ENCODE data around the gene DOCK2.

Gene DOCK2

GRCh38 chr5:170012622-170013021 is 375.5 kb downstream of the DOCK2 start:
- no CpG with 5 or more reads among the region's 11 CpGs for WGBS, 2 donors (ENCODE audit: extremely low coverage in 2 of 2, insufficient read length in 2 of 2, insufficient replicate concordance in 1 of 2)
- H3K27me3 ChIP-seq (ENCODE audit: control insufficient read depth in 3 of 3, insufficient read depth in 3 of 3, low read depth in 1 of 3, low read length in 3 of 3): peaks cover 0 to 6% (median 0%) of the 10 kb centered on the region in 3 experiments

GRCh38 chr5:170020423-170020822 is 383.3 kb downstream of the DOCK2 start:
- H2BK120ac ChIP-seq (ENCODE audit: low read depth, low read length): no peak overlapping the region
- H3K4me1 ChIP-seq (ENCODE audit: control insufficient read depth in 2 of 2, insufficient read depth in 1 of 2, low read depth in 1 of 2, low read length in 2 of 2): no peaks in the 10 kb centered on the region
- no peaks in the 10 kb centered on the region for H3K36me3 ChIP-seq (replicated peaks in 1 of 2; ENCODE audit: control insufficient read depth in 2 of 2, insufficient read depth in 2 of 2, low read length in 2 of 2)
- no peak overlapping the region for H2AFZ ChIP-seq (ENCODE audit: low read length)
- H3K14ac ChIP-seq (ENCODE audit: low read length): no peak overlapping the region
- no peak overlapping the region for H2BK15ac ChIP-seq (ENCODE audit: low read length)
- no peaks in the 10 kb centered on the region for H3K79me1 ChIP-seq (ENCODE audit: low read depth, low read length)
- H3K9me3 ChIP-seq (replicated peaks in 1 of 2; ENCODE audit: control insufficient read depth in 2 of 2, insufficient read depth in 1 of 2, low read depth in 1 of 2, low read length in 2 of 2): no peaks in the 10 kb centered on the region
- H3K27ac ChIP-seq (replicated peaks; ENCODE audit: low read length): no peak overlapping the region
- H4K91ac ChIP-seq (ENCODE audit: low read depth, low read length, poor library complexity): no peak overlapping the region
- no peak overlapping the region for H3K9ac ChIP-seq (ENCODE audit: low read depth, low read length, poor library complexity)
- H3K4ac ChIP-seq (ENCODE audit: low read length): no peak overlapping the region
- no peak overlapping the region for H3K23ac ChIP-seq (ENCODE audit: low read depth, low read length, poor library complexity)
- no peak overlapping the region for H3K4me2 ChIP-seq (ENCODE audit: insufficient read depth, low read length, poor library complexity, severe bottlenecking)
- whole genome bisulfite sequencing, 2 donors (ENCODE audit: extremely low coverage in 2 of 2, insufficient read length in 2 of 2, insufficient replicate concordance in 1 of 2): no CpG with 5 or more reads among the region's 3 CpGs
- H4K8ac ChIP-seq (ENCODE audit: low read depth, low read length): no peak overlapping the region
- no peak overlapping the region for H2AK5ac ChIP-seq (ENCODE audit: low read depth, low read length)
- DNase-seq (ENCODE audit: low spot score): no peak
- no peak overlapping the region for H2BK5ac ChIP-seq (ENCODE audit: low read length)
- no peak overlapping the region for H3K18ac ChIP-seq (ENCODE audit: low read length)
- no peak overlapping the region for H3K4me3 ChIP-seq (ENCODE audit: low read length in 2 of 2)
- peaks cover 0 to 14% (median 0%) of the 10 kb centered on the region in 3 experiments for H3K27me3 ChIP-seq (ENCODE audit: control insufficient read depth in 3 of 3, insufficient read depth in 3 of 3, low read depth in 1 of 3, low read length in 3 of 3)
- no peak overlapping the region for H2BK12ac ChIP-seq (ENCODE audit: low read length)

More at GRCh38 chr5:170012622-170013021, 375.5 kb downstream of the DOCK2 start:
- no peak for DNase-seq (ENCODE audit: low spot score)
- Histone ChIP-seq H2AK5ac (ENCODE audit: low read depth, low read length) (no peak overlapping the region), H3K36me3 (replicated peaks in 1 of 2; ENCODE audit: control insufficient read depth in 2 of 2, insufficient read depth in 2 of 2, low read length in 2 of 2) (no peaks in the 10 kb centered on the region), H2BK120ac (ENCODE audit: low read depth, low read length) (no peak overlapping the region), H3K4me2 (ENCODE audit: insufficient read depth, low read length, poor library complexity, severe bottlenecking) (no peak overlapping the region), H2BK12ac (ENCODE audit: low read length) (no peak overlapping the region), H3K79me1 (ENCODE audit: low read depth, low read length) (no peaks in the 10 kb centered on the region), H3K14ac (ENCODE audit: low read length) (no peak overlapping the region), H3K9ac (ENCODE audit: low read depth, low read length, poor library complexity) (no peak overlapping the region), H3K9me3 (replicated peaks in 1 of 2; ENCODE audit: control insufficient read depth in 2 of 2, insufficient read depth in 1 of 2, low read depth in 1 of 2, low read length in 2 of 2) (no peaks in the 10 kb centered on the region), H2BK5ac (ENCODE audit: low read length) (no peak overlapping the region), H3K4me1 (ENCODE audit: control insufficient read depth in 2 of 2, insufficient read depth in 1 of 2, low read depth in 1 of 2, low read length in 2 of 2) (no peaks in the 10 kb centered on the region), H3K23ac (ENCODE audit: low read depth, low read length, poor library complexity) (no peak overlapping the region), H3K4me3 (ENCODE audit: low read length in 2 of 2) (no peak overlapping the region), H2AFZ (ENCODE audit: low read length) (no peak overlapping the region), H2BK15ac (ENCODE audit: low read length) (no peak overlapping the region), H4K8ac (ENCODE audit: low read depth, low read length) (no peak overlapping the region), H3K4ac (ENCODE audit: low read length) (no peak overlapping the region), H4K91ac (ENCODE audit: low read depth, low read length, poor library complexity) (no peak overlapping the region), H3K27ac (replicated peaks; ENCODE audit: low read length) (no peak overlapping the region), H3K18ac (ENCODE audit: low read length) (no peak overlapping the region)

GRCh38 chr5:170021506-170021905 is 384.4 kb downstream of the DOCK2 start:
- DNase-seq (ENCODE audit: low spot score): no peak
- H2BK15ac ChIP-seq (ENCODE audit: low read length): no peak overlapping the region
- no peak overlapping the region for H4K8ac ChIP-seq (ENCODE audit: low read depth, low read length)
- H3K9ac ChIP-seq (ENCODE audit: low read depth, low read length, poor library complexity): no peak overlapping the region
- no peak overlapping the region for H3K4ac ChIP-seq (ENCODE audit: low read length)
- H3K27ac ChIP-seq (replicated peaks; ENCODE audit: low read length): no peak overlapping the region
- H3K18ac ChIP-seq (ENCODE audit: low read length): no peak overlapping the region
- no peak overlapping the region for H2BK120ac ChIP-seq (ENCODE audit: low read depth, low read length)
- no peaks in the 10 kb centered on the region for H3K9me3 ChIP-seq (replicated peaks in 1 of 2; ENCODE audit: control insufficient read depth in 2 of 2, insufficient read depth in 1 of 2, low read depth in 1 of 2, low read length in 2 of 2)
- H2AFZ ChIP-seq (ENCODE audit: low read length): no peak overlapping the region
- H3K4me3 ChIP-seq (ENCODE audit: low read length in 2 of 2): no peak overlapping the region
- WGBS, 2 donors (ENCODE audit: extremely low coverage in 2 of 2, insufficient read length in 2 of 2, insufficient replicate concordance in 1 of 2): no CpG with 5 or more reads among the region's 8 CpGs
- H3K79me1 ChIP-seq (ENCODE audit: low read depth, low read length): no peaks in the 10 kb centered on the region
- H3K27me3 ChIP-seq (ENCODE audit: control insufficient read depth in 3 of 3, insufficient read depth in 3 of 3, low read depth in 1 of 3, low read length in 3 of 3): peaks cover 0 to 14% (median 0%) of the 10 kb centered on the region in 3 experiments
- H3K14ac ChIP-seq (ENCODE audit: low read length): no peak overlapping the region
- H3K4me1 ChIP-seq (ENCODE audit: control insufficient read depth in 2 of 2, insufficient read depth in 1 of 2, low read depth in 1 of 2, low read length in 2 of 2): no peaks in the 10 kb centered on the region
- no peak overlapping the region for H3K23ac ChIP-seq (ENCODE audit: low read depth, low read length, poor library complexity)
- H3K4me2 ChIP-seq (ENCODE audit: insufficient read depth, low read length, poor library complexity, severe bottlenecking): no peak overlapping the region
- H2BK12ac ChIP-seq (ENCODE audit: low read length): no peak overlapping the region
- H4K91ac ChIP-seq (ENCODE audit: low read depth, low read length, poor library complexity): no peak overlapping the region
- H3K36me3 ChIP-seq (replicated peaks in 1 of 2; ENCODE audit: control insufficient read depth in 2 of 2, insufficient read depth in 2 of 2, low read length in 2 of 2): no peaks in the 10 kb centered on the region
- no peak overlapping the region for H2AK5ac ChIP-seq (ENCODE audit: low read depth, low read length)
- H2BK5ac ChIP-seq (ENCODE audit: low read length): no peak overlapping the region

- Histone ChIP-seq H4K91ac (ENCODE audit: low read depth, low read length, poor library complexity) (no peak overlapping the region), H3K27me3 (ENCODE audit: control insufficient read depth in 3 of 3, insufficient read depth in 3 of 3, low read depth in 1 of 3, low read length in 3 of 3) (no peaks in the 10 kb centered on the region), H3K4me2 (ENCODE audit: insufficient read depth, low read length, poor library complexity, severe bottlenecking) (no peak overlapping the region), H2AK5ac (ENCODE audit: low read depth, low read length) (no peak overlapping the region), H3K4me1 (ENCODE audit: control insufficient read depth in 2 of 2, insufficient read depth in 1 of 2, low read depth in 1 of 2, low read length in 2 of 2) (peaks cover 0 to 3% of the 10 kb centered on the region in 2 donors), H3K27ac (replicated peaks; ENCODE audit: low read length) (no peak overlapping the region), H3K9ac (ENCODE audit: low read depth, low read length, poor library complexity) (no peak overlapping the region), H2BK15ac (ENCODE audit: low read length) (no peak overlapping the region), H3K14ac (ENCODE audit: low read length) (no peak overlapping the region), H3K4me3 (ENCODE audit: low read length in 2 of 2) (no peak overlapping the region), H3K23ac (ENCODE audit: low read depth, low read length, poor library complexity) (no peak overlapping the region), H2BK12ac (ENCODE audit: low read length) (no peak overlapping the region), H3K79me1 (ENCODE audit: low read depth, low read length) (no peaks in the 10 kb centered on the region), H3K36me3 (replicated peaks in 1 of 2; ENCODE audit: control insufficient read depth in 2 of 2, insufficient read depth in 2 of 2, low read length in 2 of 2) (no peaks in the 10 kb centered on the region), H4K8ac (ENCODE audit: low read depth, low read length) (no peak overlapping the region), H2BK5ac (ENCODE audit: low read length) (no peak overlapping the region), H2BK120ac (ENCODE audit: low read depth, low read length) (no peak overlapping the region), H3K9me3 (replicated peaks in 1 of 2; ENCODE audit: control insufficient read depth in 2 of 2, insufficient read depth in 1 of 2, low read depth in 1 of 2, low read length in 2 of 2) (no peaks in the 10 kb centered on the region), H3K18ac (ENCODE audit: low read length) (no peak overlapping the region), H3K4ac (ENCODE audit: low read length) (no peak overlapping the region), H2AFZ (ENCODE audit: low read length) (no peak overlapping the region)
- DNase-seq (ENCODE audit: low spot score): no peak
- WGBS, 2 donors (ENCODE audit: extremely low coverage in 2 of 2, insufficient read length in 2 of 2, insufficient replicate concordance in 1 of 2): 100% methylated on average over 1 of the region's 8 CpGs; no CpG with 5 or more reads in 1 of the 2 donors
Observed at GRCh38 chr5:170025853-170026252, 388.8 kb downstream of the DOCK2 start.

All from neuronal stem cell (in vitro differentiated cells).